Ishikawa (cell line): ENCODE results near the gene ITGA11.

Source experiments
- CEBPB ChIP-seq: IDR thresholded peaks from 2 replicates; pipeline ENCODE4 v1.6.1; 2012
- CREB1 ChIP-seq: IDR thresholded peaks from 2 replicates; pipeline ENCODE4 v1.6.1; 2012; ENCODE audit warnings: low read depth
- EGR1 ChIP-seq: IDR thresholded peaks from 2 replicates; pipeline ENCODE4 v1.6.1; 2012
- EP300 ChIP-seq: IDR thresholded peaks from 2 replicates; pipeline ENCODE4 v1.6.1; 2012; ENCODE audit warnings: borderline replicate concordance
- FOXM1 ChIP-seq: IDR thresholded peaks from 2 replicates; pipeline ENCODE4 v1.6.1; 2012; ENCODE audit warnings: low read depth, borderline replicate concordance
- MAX ChIP-seq: IDR thresholded peaks from 2 replicates; pipeline ENCODE4 v1.6.1; 2012
- NFIC ChIP-seq: IDR thresholded peaks from 2 replicates; pipeline ENCODE4 v1.6.1; 2012
- RAD21 ChIP-seq: IDR thresholded peaks from 2 replicates; pipeline ENCODE4 v1.6.1; 2012; ENCODE audit warnings: low read depth
- TAF1 ChIP-seq: IDR thresholded peaks from 2 replicates; pipeline ENCODE4 v1.6.1; 2012; ENCODE audit warnings: low read depth, mild to moderate bottlenecking
- TCF12 ChIP-seq: IDR thresholded peaks from 2 replicates; pipeline ENCODE4 v1.6.1; 2012; ENCODE audit warnings: low read depth
- TEAD4 ChIP-seq: IDR thresholded peaks from 2 replicates; pipeline ENCODE4 v1.6.1; 2012
- YY1 ChIP-seq: IDR thresholded peaks from 2 replicates; pipeline ENCODE4 v1.6.1; 2012; ENCODE audit warnings: low read depth
- ZBTB7A ChIP-seq: IDR thresholded peaks from 2 replicates; pipeline ENCODE4 v1.6.1; 2012; ENCODE audit warnings: low read depth
- TF ChIP-seq, protein P1 (sequence below): IDR thresholded peaks from 2 replicates; pipeline ENCODE4 v1.6.1; 2012; ENCODE audit warnings: low read depth, mild to moderate bottlenecking
- TF ChIP-seq, protein P2 (sequence below): IDR thresholded peaks from 2 replicates; pipeline ENCODE4 v1.6.1; 2012

Gene ITGA11

DNA sequence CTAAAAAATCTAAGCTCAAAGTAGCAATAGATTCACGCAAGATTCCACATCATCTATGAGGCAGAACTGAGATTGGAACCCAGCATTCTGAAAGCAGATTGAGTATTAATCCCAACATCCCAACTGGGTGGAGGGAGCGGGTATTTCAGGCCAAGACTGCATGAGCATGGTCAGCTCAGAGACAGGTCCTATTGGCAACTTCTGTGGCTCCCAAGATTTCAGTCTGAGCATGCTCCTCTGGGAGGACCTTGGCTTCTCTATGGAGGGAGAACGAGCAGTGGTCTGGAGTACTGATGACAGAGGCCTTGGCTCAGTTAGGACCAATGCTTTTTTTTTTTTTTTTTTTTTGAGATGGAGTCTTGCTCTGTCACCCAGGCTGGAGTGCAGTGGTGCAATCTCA, 4.0 kb upstream of the ITGA11 start:
- TF ChIP-seq EP300 (no peak), ZBTB7A (no peak), TCF12 (no peak), FOXM1 (no peak), NFIC (no peak), CREB1 (no peak), YY1 (no peak), EGR1 (no peak), CEBPB (no peak), TEAD4 (no peak), RAD21 (no peak), MAX (no peak), TAF1 (no peak)
- TF ChIP-seq, protein P1, sequence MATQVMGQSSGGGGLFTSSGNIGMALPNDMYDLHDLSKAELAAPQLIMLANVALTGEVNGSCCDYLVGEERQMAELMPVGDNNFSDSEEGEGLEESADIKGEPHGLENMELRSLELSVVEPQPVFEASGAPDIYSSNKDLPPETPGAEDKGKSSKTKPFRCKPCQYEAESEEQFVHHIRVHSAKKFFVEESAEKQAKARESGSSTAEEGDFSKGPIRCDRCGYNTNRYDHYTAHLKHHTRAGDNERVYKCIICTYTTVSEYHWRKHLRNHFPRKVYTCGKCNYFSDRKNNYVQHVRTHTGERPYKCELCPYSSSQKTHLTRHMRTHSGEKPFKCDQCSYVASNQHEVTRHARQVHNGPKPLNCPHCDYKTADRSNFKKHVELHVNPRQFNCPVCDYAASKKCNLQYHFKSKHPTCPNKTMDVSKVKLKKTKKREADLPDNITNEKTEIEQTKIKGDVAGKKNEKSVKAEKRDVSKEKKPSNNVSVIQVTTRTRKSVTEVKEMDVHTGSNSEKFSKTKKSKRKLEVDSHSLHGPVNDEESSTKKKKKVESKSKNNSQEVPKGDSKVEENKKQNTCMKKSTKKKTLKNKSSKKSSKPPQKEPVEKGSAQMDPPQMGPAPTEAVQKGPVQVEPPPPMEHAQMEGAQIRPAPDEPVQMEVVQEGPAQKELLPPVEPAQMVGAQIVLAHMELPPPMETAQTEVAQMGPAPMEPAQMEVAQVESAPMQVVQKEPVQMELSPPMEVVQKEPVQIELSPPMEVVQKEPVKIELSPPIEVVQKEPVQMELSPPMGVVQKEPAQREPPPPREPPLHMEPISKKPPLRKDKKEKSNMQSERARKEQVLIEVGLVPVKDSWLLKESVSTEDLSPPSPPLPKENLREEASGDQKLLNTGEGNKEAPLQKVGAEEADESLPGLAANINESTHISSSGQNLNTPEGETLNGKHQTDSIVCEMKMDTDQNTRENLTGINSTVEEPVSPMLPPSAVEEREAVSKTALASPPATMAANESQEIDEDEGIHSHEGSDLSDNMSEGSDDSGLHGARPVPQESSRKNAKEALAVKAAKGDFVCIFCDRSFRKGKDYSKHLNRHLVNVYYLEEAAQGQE, result no peak
- TF ChIP-seq, protein P2, sequence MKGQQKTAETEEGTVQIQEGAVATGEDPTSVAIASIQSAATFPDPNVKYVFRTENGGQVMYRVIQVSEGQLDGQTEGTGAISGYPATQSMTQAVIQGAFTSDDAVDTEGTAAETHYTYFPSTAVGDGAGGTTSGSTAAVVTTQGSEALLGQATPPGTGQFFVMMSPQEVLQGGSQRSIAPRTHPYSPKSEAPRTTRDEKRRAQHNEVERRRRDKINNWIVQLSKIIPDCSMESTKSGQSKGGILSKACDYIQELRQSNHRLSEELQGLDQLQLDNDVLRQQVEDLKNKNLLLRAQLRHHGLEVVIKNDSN, result no peak

- TF ChIP-seq TAF1, result no peak
- TF ChIP-seq, protein P2, result no peak
- no peak for TF ChIP-seq EGR1
- no peak for TF ChIP-seq TEAD4
- TF ChIP-seq MAX, result no peak
- no peak for TF ChIP-seq YY1
- no peak for TF ChIP-seq CEBPB
- no peak for TF ChIP-seq NFIC
- TF ChIP-seq TCF12, result no peak
- no peak for TF ChIP-seq EP300
- TF ChIP-seq FOXM1, result no peak
- TF ChIP-seq, protein P1, result no peak
- no peak for TF ChIP-seq RAD21
- no peak for TF ChIP-seq CREB1
Measured at GRCh38 chr15:68434021-68434420, 2.1 kb upstream of the ITGA11 start.

DNA sequence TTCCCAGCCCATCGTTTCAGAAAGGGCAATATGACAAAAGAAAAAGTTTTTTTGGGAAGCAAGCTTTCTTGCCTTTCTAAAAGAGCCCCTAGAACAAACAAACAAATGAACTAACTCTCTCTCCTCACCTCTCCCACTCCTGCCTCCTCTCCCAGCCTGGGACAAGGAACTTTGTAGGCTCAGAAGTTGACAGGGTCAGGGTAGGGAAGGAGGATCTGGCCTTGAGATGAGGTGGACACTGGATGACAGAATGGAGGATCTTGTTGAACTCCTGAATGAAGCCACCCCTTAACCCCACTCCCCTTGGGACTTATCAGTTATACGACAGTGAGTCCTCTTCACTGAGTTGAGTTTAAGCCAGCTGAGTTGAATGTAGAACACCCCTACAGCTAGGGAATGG, 1.6 kb upstream of the ITGA11 start:
- TF ChIP-seq EGR1, result no peak
- no peak for TF ChIP-seq YY1
- no peak for TF ChIP-seq RAD21
- TF ChIP-seq, protein P1, result no peak
- no peak for TF ChIP-seq EP300
- TF ChIP-seq MAX, result no peak
- TF ChIP-seq, protein P2, result no peak
- no peak for TF ChIP-seq NFIC
- TF ChIP-seq CREB1, result no peak
- TF ChIP-seq CEBPB, result no peak
- TF ChIP-seq TEAD4, result no peak
- TF ChIP-seq TAF1, result no peak
- no peak for TF ChIP-seq ZBTB7A
- TF ChIP-seq TCF12, result no peak
- TF ChIP-seq FOXM1, result no peak
